ENCODE measurements around the gene MTFMT. TPM values are rescaled to one million over a fixed set of nuclear protein-coding genes. Genes with fewer than 3 reads are reported as not detected.
A peak's percentile ranks its signal among the peaks of the same experiment; 100 is the strongest.

Gene MTFMT
- total and polyA plus RNA-seq, 2 of the 13 experiments (the other 11 are each of a cell fraction or from before 2014, with no cell fraction given): 9.9 to 23.2 TPM

- peak; percentile 90; the same call in 1 of the 2 replicates for TF ChIP-seq HMGXB3 (CRISPR knock-in tag; IDR thresholded peaks at IDR 0.05; ENCODE audit: borderline replicate concordance)
- peak; percentile 83 for TF ChIP-seq SMAD3 (CRISPR knock-in tag; IDR thresholded peaks at IDR 0.05)
- TF ChIP-seq ZNF672 (CRISPR knock-in tag; IDR thresholded peaks at IDR 0.05): no peak
- TF ChIP-seq SMC3 (IDR thresholded peaks at IDR 0.05; ENCODE audit: low read length): peak; percentile 33; the same call in 1 of the 2 replicates
- TF ChIP-seq ZBTB10 (CRISPR knock-in tag; IDR thresholded peaks at IDR 0.05; ENCODE audit: borderline replicate concordance): peak; percentile 10; the same call in 1 of the 2 replicates
- peak; percentile 91 for TF ChIP-seq NR2F6 (IDR thresholded peaks at IDR 0.05)
- TF ChIP-seq NR2F6 (CRISPR knock-in tag; IDR thresholded peaks at IDR 0.05): peak; percentile 96
- peak; percentile 72 for TF ChIP-seq KDM2A (CRISPR knock-in tag; IDR thresholded peaks at IDR 0.05; ENCODE audit: borderline replicate concordance, low read depth)
- TF ChIP-seq ZBTB38 (CRISPR knock-in tag; IDR thresholded peaks at IDR 0.05): peak; percentile 72; the same call in 1 of the 2 replicates
- TF ChIP-seq SMARCE1 (IDR thresholded peaks at IDR 0.05; ENCODE audit: borderline replicate concordance): no peak
- TF ChIP-seq YY1 (IDR thresholded peaks at IDR 0.05; ENCODE audit: insufficient read depth, insufficient replicate concordance, low read depth, low read length): peak; percentile 21
- TF ChIP-seq DPF2 (CRISPR knock-in tag; IDR thresholded peaks at IDR 0.05; ENCODE audit: borderline replicate concordance, low read depth): peak; percentile 81; the same call in 1 of the 2 replicates
- peak; percentile 40; the same call in 1 of the 2 replicates for TF ChIP-seq HNF4G (IDR thresholded peaks at IDR 0.05; ENCODE audit: borderline replicate concordance, low read depth, low read length)
- no peak; the same call in 1 of the 2 replicates for TF ChIP-seq HNF4G (CRISPR knock-in tag; IDR thresholded peaks at IDR 0.05; ENCODE audit: borderline replicate concordance, low read depth)
- peak; percentile 74 for TF ChIP-seq ZNF362 (CRISPR knock-in tag; IDR thresholded peaks at IDR 0.05; ENCODE audit: borderline replicate concordance)
These were observed 15.5 kb upstream of the MTFMT start, which contains the start of gene SLC51B (continued) for GRCh38 chr15:65044724-65045481.
